HepG2 (cell line): ENCODE results near the gene IQCK. TPM values are rescaled to one million over a fixed set of nuclear protein-coding genes. Genes with fewer than 3 reads are reported as not detected.
A peak's percentile ranks its signal among the peaks of the same experiment; 100 is the strongest.

Source experiments
- ARID2 ChIP-seq: sonication (generic); formaldehyde crosslinking; IDR thresholded peaks from 2 replicates; pipeline ENCODE4 v1.8.1; 2022; ENCODE audit warnings: mild to moderate bottlenecking, missing genetic modification reagents, borderline replicate concordance
- ATF1 ChIP-seq: IDR thresholded peaks from 2 replicates; pipeline ENCODE4 v1.6.1; 2016; ENCODE audit warnings: mild to moderate bottlenecking, control low read depth
- HMG20A ChIP-seq: IDR thresholded peaks from 2 replicates; pipeline ENCODE4 v1.6.1; 2016; ENCODE audit warnings: borderline replicate concordance
- KDM5B ChIP-seq: sonication (generic); formaldehyde crosslinking; IDR thresholded peaks from 2 replicates; pipeline ENCODE4 v1.4.0; 2020; ENCODE audit warnings: missing genetic modification reagents, mild to moderate bottlenecking, borderline replicate concordance
- KLF11 ChIP-seq: IDR thresholded peaks from 2 replicates; pipeline ENCODE4 v1.6.1; 2016; ENCODE audit warnings: missing compliant biosample characterization
- SMYD3 ChIP-seq: sonication (generic); formaldehyde crosslinking; IDR thresholded peaks from 2 replicates; pipeline ENCODE4 v1.8.1; 2023; ENCODE audit warnings: mild to moderate bottlenecking, missing genetic modification reagents
- TCF7L2 ChIP-seq: IDR thresholded peaks from 2 replicates; pipeline ENCODE4 v1.6.1; 2011; ENCODE audit warnings: mild to moderate bottlenecking, low read depth, low read length, moderate library complexity
- TEAD2 ChIP-seq: sonication (generic); formaldehyde crosslinking; IDR thresholded peaks from 2 replicates; pipeline ENCODE4 v1.9.0; 2021; ENCODE audit warnings: missing genetic modification reagents
- ZBED4 ChIP-seq: sonication (generic); formaldehyde crosslinking; IDR thresholded peaks from 2 replicates; pipeline ENCODE4 v1.4.0; 2020; ENCODE audit warnings: missing genetic modification reagents, borderline replicate concordance
- ZBTB4 ChIP-seq: sonication (generic); formaldehyde crosslinking; IDR thresholded peaks from 2 replicates; pipeline ENCODE4 v1.4.0; 2020; ENCODE audit warnings: missing genetic modification reagents, mild to moderate bottlenecking, borderline replicate concordance
- ZNF276 ChIP-seq: sonication (generic); formaldehyde crosslinking; IDR thresholded peaks from 2 replicates; pipeline ENCODE4 v1.4.0; 2020; ENCODE audit warnings: mild to moderate bottlenecking, low read depth, missing genetic modification reagents
- ZNF318 ChIP-seq: sonication (generic); formaldehyde crosslinking; IDR thresholded peaks from 2 replicates; pipeline ENCODE4 v1.4.0; 2020; ENCODE audit warnings: mild to moderate bottlenecking, missing genetic modification reagents
- ZNF644 ChIP-seq: IDR thresholded peaks from 2 replicates; pipeline ENCODE4 v1.6.1; 2016; ENCODE audit warnings: low read depth
- polyA plus RNA-seq, 8 experiments: library from polyadenylated mRNA; depleted of rRNA in 3 of 8; stranded (reverse) in 7 of 8; unstranded in 1 of 8; fragments of >200 nt; fragmentation: Illumina TruSeq in 4 of 8; extraction: Trizol in 4 of 8; gene quantifications; 2 replicates each; pipeline versions ENCODE4 v1.2.1 to v1.2.3, GENCODE V29; 2011 to 2016; ENCODE audit warnings: low read depth in 4 of 8, missing spikeins in 1 of 8, mixed read lengths in 1 of 8; ENCODE audit not compliant: insufficient read depth in 1 of 8
- total RNA-seq, 5 experiments: library from RNA; depleted of rRNA; stranded (reverse); fragments of >200 nt; fragmentation: Illumina TruSeq; extraction: Trizol; gene quantifications; 2 replicates each; pipeline ENCODE4 v1.2.3, GENCODE V29; 2016; ENCODE audit warnings: low read depth in 1 of 5

The IQCK gene
- total and polyA plus RNA-seq, 2 of the 13 experiments (the other 11 are each of a cell fraction or from before 2014, with no cell fraction given): 5.1 to 7.3 TPM

GRCh38 chr16:19700319-19700781 lies 17.7 kb upstream of the IQCK start (continued):
- TF ChIP-seq ZNF318 (CRISPR knock-in tag) (no peak), HMG20A (CRISPR knock-in tag) (peak; percentile 56; the same call in 1 of the 2 replicates), ARID2 (CRISPR knock-in tag) (no peak), ZNF276 (CRISPR knock-in tag) (no peak), TCF7L2 (no peak), ZBTB4 (CRISPR knock-in tag) (no peak), ZNF644 (no peak), ZBED4 (CRISPR knock-in tag) (peak; percentile 53; the same call in 1 of the 2 replicates), TEAD2 (CRISPR knock-in tag) (no peak), KLF11 (CRISPR knock-in tag) (no peak), SMYD3 (CRISPR knock-in tag) (no peak), ATF1 (CRISPR knock-in tag) (no peak), KDM5B (CRISPR knock-in tag) (no peak)
